GM18526 (cell line): ENCODE results near the gene CCL13.

ENCODE experiments used
- POLR2A ChIP-seq: IDR thresholded peaks from 3 replicates; pipeline ENCODE4 v1.6.1; 2011; ENCODE audit not compliant: insufficient read length; ENCODE audit errors: extremely low read depth

The CCL13 gene

DNA sequence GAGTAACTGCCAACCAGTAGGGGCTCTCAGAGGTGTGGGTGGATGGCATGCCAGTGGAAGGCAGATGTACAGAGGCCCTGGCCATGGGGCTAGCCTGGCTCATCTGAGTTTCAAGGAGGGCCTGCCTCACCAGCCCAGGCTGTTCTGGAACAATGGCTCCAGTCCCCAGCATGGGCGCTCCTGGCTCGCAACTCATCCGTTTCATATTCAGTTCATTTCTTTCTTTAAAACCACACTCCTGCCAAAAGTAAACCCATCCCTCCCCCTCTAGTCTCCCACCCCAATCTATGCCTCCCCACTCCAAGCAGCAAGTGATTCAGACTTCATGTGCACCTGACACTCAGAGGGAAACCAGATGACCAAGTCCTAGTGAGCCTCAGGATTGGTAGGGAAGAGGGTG, 2.4 kb downstream of the CCL13 start:
- no peak for TF ChIP-seq POLR2A

DNA sequence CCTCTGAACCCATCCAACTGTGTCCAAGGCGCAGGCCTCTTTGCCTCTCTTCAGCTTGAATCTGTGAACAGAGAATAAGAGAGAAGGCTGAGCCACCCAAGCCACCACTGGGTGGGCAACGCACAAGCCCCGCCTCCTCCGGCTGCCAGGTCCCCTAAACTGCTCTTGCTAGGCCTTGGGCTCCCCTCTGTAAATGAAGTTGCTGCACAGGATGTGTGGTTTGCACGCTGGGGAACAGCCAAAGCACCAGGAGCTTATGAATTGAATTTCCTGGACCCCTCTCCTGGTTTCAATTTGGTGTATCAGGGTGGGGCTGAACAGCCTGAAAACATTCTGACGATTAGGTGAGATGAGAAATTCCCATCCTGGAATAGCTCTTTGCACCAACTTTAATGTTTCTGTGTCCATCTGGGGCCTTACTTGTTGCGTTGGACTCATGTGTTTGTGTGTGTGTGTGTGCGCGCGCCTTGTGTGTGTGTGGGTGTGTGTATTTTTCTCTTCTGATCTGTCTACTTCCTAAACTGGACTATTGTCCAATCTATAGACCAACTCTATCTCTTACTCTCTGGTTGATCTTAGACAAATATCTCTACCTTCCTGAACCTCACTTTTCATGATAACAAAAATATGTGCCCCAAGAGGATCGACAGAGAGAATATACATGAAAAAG, 4.5 kb downstream of the CCL13 start:
- no peak for TF ChIP-seq POLR2A

DNA sequence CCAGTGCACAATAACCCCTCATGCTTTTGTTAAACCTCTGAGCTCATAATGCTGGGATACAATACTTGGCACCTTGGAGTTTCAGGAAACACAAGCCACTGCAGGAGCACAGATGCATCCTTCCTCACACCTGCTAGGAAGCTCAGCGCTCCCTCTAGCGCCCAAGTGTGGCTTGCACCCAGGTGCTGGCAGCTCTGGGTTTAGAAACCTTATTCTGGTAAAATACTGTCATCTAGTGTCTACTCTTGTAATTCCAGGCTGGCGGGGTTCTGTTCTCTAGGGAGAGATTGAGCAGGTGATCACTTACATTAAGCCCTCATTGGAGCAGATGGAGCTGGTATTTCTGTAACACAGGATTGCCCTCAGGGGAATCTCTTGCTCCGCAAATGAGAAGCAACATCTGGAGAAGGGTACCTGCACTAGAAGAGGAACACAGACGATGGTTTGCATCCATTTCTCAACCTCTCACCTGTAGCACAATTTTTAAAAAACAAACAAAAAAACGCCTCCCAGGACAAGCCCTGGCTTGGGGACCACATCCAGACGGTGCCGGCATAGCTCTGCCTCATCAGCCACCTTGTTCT, 5.3 kb downstream of the CCL13 start:
- no peak for TF ChIP-seq POLR2A

DNA sequence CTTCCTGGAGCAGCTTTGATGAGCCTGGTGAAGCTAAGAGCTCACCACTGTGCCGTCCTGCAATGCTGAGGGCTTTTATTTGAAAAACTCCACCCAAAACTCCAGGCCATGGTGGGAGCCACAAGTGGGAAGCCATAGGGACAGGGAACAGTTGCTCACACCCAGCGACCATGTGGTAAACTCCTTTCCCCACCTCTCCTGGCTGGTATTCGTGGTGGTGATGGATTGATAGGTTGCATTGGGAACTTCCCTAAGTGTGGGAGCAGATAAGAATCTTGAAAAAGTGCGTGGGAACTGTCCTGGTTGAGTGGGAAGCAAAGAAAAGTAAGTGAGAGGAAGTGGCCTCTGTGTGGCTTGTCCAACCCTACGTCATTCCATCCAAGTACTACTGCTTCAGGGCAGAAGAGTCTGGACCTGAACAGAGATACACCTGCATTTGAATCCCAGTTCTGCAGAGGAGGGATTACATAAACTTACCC, 6.9 kb downstream of the CCL13 start, which contains the start of gene CCL1:
CCL1 (minus strand) TSS at position 51 of the 479 bp plus-strand sequence. CDS start 72 bp downstream, outside the sequence.
- TF ChIP-seq POLR2A, result no peak

DNA sequence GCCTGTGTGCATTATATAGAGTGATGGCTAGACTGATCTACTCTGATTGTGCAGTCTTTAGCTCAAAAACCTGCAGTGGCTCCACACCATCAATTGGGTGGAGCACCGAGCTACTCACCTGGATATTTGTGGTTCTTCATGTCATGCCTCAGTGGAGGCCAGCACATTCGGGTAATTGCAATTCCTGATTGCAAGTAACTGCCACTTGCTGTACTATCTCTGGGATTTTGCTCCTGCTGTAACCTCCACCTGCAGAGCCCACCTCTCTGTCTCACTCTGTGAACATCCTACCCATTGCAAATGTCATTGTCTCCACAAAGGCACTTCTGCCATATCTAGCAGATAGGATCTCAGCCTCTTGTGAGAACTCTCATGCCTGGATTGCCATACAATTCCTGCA, 8.5 kb downstream of the CCL13 start:
- TF ChIP-seq POLR2A, result no peak

DNA sequence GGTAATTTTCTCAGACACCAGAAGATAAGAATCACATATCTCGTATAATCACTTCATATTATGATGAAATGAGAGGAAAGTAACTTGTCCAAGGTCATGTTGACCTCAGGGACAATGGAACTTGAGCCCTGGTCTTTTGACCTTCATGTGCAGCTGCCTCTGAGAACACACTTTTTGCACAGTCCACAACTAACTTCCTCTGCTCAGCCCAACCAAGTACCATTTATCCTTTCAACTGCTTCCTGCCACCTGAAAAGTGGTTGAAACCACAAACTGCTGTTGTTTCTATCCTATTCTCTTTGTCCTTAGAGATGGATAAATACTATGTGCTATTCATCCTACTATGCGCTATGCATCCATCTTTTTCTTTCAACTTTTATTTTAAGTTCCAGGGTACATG, 9.1 kb downstream of the CCL13 start:
- no peak for TF ChIP-seq POLR2A

DNA sequence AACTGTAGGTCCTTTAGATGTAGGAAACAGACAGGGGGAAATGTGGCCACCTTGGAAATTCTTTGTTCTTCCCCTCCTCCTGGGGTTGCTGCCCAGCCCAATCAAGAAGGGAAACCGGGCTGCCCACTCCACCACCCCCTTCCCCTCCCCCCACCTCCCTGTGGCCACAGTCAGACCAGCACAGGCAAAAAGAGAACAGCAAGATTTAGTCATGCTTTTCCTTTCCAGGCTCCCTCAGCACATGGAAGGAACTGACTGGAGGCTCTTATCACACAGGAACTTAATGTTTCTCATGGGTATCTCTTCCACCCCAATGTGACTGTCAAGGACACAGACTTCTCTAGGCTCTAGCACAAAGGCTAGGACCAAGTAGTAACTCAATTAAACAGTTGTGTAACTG, 9.7 kb downstream of the CCL13 start:
- TF ChIP-seq POLR2A, result no peak

DNA sequence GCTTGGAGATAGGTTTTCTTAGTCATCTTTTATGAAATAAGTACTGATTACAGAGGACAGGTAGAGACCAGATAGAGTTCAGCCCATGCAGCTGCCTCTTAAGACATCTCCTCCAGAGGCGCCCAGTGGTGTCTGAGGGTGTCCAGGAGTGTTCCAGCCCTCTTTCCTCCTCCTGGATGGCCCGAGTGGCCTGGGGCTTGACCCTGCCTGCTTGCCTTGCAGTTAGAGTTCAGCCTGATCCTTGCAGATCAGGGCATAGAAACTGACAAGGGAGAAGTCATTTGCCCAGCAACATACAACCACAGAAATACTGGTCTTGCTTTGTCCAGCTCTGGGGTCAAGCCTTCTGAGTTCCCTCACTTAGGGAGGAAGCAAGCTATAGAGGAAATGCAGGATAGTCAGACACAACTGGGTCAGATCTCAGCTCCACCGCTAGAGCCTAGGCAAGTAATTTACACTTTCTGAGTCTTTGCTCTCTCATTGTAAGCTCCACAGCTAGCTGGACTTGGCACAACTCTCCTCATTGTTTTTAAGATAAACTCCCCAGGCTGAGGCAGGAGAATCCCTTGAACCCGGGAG, 10.3 kb downstream of the CCL13 start:
- TF ChIP-seq POLR2A, result no peak

DNA sequence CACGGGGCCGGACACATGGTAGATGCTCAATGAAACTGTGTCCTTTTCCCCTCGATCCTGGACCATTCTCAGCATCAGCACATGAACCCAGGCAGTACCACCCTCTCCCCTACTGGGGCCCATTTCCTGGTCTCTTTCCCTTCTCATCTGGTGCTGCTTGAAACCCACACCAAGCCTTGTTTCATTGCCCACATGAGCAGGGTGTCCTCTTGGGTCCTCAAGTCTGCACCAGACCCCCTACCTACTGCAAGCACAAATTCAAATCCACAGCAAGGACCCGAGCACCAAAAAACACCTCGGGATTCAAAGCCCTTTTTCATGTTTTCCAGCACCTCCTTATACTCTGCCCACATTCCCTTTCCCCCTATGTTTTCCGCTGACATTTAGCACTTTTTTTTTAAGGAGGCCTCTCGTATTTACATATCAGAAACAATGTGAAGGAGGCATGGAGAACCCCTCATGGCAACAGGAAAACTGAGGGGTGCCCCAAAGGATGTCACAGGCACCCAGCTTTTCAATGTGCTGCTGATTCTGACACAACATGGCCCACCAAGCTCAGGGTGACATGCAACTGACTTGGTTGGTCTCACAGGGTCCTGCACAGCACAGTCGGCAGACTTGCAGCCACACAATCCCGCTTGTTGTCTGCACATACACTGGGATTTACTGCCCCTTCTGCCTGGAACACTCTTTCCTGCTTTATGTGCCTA, 11.4 kb downstream of the CCL13 start:
- no peak for TF ChIP-seq POLR2A

DNA sequence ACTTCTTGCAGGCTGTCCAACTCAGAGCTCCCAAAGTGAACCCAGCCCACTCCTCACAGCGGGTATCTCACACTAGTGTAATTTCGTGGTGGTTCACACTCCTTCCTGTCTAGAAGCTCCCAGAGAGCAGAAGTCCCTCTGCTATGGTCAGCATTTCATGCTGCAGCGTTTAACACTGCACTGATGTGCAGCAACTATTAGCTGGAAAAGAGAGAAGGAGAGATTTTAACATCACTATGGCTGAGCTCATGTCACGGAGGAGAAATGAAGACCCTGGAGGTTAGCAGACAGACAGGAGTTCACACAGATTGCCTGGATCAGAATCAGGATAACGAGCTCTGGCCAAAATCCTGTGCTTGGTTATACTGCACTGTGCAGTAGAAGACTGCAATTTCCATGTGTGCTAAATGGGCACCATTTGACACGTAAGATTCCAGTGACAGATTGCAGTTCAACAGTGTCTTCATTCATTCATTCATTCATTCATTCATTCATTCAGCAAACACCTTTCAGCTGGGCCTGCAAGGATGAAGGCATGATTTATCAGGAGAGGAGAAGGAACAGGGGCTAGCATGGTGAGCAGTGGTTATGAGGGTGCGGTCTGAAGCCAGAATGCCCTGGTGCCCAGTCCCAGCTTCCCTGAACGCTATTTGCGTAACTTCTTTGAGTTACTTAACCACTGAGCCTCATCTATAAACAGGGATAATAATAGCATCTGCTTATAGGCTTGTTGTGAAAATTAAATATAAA, 12.1 kb downstream of the CCL13 start:
- TF ChIP-seq POLR2A, result no peak

DNA sequence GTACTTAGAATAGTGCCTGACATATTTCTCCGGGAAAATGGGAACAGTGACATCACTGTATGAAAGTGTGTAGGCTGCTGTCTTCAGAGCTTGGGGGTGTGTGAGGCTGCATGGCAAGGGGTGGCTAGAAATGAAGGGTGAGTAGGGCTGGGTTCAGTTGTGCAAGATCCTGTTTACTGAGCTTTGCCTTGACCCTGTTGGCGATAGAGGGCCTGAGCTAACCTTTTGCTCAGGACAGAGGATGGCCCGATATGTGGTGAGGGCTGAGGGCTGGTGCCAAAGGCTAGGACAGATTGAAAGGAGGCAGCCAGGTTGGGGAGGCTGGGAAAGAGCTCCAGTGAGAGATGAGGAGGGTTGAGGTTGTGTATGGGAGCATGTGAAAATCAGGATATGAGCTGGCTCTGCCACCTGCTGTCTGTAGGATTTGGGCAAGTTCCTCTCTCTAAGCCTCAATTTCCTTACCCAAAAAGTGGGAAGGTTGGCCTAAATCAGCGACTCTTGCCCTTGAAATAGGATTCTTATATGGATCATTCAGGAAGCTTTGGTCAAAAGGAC, 12.7 kb downstream of the CCL13 start:
- no peak for TF ChIP-seq POLR2A

DNA sequence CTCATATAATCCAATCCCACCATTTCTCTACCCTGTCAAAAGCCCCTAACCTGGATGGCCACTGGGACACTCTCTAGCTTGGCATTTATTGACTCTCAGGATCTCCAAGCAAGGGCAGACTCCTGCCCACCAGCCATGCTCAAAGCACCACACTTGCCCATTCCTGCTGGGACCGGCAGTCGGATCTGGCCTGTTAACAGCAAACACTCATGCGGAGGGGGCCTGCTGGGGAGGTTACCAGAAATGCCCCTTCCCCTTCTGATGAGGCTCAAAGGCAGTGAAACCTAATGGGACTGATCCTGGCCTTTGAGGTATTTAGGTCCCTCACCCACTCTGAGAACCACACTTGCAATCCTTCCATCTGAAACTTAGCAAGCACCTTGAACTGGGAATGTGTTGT, 13.3 kb downstream of the CCL13 start:
- no peak for TF ChIP-seq POLR2A

DNA sequence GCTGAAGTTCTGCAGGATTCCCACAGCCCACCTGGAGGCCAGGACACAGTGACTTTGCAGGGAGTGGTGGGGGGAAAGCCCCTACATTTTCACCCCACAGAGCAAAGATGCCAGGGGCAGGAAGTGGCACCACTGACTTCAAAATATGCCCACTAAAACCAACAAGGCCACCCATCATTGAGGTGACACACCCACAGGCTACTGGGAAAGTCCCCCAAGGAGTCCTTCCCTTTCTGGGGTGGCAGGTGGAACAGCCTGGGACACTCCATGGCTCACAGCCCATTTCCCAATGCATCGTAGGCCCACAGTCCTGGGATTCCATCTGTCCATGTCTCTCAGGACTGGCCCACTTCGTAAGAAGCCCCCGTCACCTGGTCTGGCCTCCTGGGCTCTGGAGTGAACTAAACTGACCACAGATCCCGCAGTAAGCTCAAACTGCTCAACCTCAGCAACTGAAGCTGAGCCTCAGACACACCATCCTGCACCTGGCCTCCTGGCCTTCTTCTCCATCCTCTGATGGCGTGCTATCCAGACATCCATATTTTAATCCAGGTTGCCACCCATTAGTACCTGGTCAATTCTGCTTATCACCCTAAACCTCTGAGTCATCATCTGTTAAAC, 14.2 kb downstream of the CCL13 start:
- TF ChIP-seq POLR2A, result no peak

DNA sequence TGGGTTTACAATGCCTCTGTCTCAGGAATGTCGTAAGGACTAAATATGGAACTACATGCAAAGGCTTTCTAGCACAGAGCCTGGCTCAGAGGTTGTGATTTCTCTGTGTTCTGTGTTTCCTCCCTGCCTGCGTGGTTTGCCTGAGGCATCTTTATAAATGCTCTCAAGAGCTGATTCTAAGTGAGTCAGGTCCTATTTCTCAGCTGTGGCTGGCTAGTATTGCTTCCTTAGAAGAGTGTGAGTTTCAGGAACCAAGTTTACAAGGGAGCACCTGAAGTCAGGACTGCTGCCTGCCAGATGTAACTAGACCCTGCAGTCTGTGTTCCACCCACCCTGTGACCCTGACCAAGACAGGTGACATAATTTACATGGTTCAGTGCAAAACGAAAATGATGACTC, 14.7 kb downstream of the CCL13 start:
- TF ChIP-seq POLR2A, result no peak

DNA sequence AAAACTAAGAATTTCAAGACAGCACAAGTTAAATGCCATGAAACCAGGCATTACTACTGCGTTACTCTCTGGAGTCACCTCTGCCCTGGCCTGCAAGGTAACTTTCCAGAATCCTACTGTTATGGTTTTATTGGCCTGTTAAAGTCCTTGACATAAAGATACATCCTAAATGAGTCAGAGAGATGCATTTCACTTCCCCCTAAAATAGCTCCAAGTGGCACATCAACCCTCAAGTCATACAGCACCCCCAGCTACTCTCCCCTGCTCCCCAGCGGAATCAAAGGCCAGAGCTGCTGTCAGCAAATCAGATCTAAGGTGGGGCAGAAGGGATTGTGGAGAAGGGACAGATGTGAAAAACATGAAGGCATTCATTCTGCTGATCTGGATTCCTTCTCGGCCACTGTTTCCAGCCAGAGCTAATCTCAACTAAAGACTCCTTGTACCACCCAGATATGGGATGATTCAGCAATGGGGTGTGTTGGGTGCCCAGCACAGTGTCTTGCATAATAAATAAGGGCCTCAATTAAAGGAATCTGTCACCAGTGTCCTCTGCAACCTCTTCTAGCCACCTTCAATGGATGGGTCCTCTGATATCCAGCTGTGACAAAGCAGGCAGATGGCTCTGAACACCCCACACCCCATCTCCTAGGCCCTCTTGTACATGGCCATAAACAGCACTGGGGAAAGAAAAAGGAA, 15.3 kb downstream of the CCL13 start:
- no peak for TF ChIP-seq POLR2A
